Measurements from ENCODE around the gene UGT1A4. TPM values are rescaled to one million over a fixed set of nuclear protein-coding genes. Genes with fewer than 3 reads are reported as not detected.

The UGT1A4 gene
- total and polyA plus RNA-seq, 9 of the 15 experiments (the other 6 are each of a cell fraction or from before 2014, with no cell fraction given) = not detected

- BruUV-seq (replicated peaks) = no TSS peak
- in situ Hi-C loops (cut with MboI) (no loop called here), intact Hi-C loops (cut with micrococcal nuclease) (no loop called here)
- Histone ChIP-seq H3K9me1 (ENCODE audit: control insufficient read depth, insufficient read depth, low read length) (no peaks in the 10 kb centered on the region), H3K4me1 (replicated peaks in 1 of 2; ENCODE audit: control insufficient read depth in 2 of 2, insufficient read depth in 2 of 2, low read length in 2 of 2) (no peaks in the 10 kb centered on the region; a peak in 1 of 5 replicates), H3K4me3 (no peak overlapping the region), H3K79me2 (ENCODE audit: control insufficient read depth, insufficient read depth, low read length) (no peaks in the 10 kb centered on the region), H3K27ac (ENCODE audit: extremely low read depth, low read depth, low read length) (no peak overlapping the region), H3K4me2 (ENCODE audit: insufficient read depth, low read length) (no peak overlapping the region), H3K9ac (ENCODE audit: insufficient read depth in 1 of 2, low read depth in 2 of 2, low read length in 2 of 2) (no peak overlapping the region), H2AFZ (ENCODE audit: low read depth, low read length) (no peak overlapping the region), H4K20me1 (replicated peaks; ENCODE audit: control insufficient read depth, insufficient read depth, low read length) (no peaks in the 10 kb centered on the region), H3K9me3 (replicated peaks; ENCODE audit: control insufficient read depth, insufficient read depth, low read depth, low read length) (no peaks in the 10 kb centered on the region), H3K27me3 (ENCODE audit: control insufficient read depth in 2 of 2, insufficient read depth in 2 of 2, low read length in 2 of 2) (peaks cover 0 to 7% of the 10 kb centered on the region in 2 experiments; a peak in 2 of 5 replicates), H3K36me3 (ENCODE audit: control insufficient read depth, insufficient read depth, low read length) (no peaks in the 10 kb centered on the region)
- TF ChIP-seq ELK3 (CRISPR knock-in tag; IDR thresholded peaks at IDR 0.05) = no peak
- TF ChIP-seq RFX5 (IDR thresholded peaks at IDR 0.05; ENCODE audit: low read depth, low read length) = no peak
- TF ChIP-seq ATF2 (CRISPR knock-in tag; IDR thresholded peaks at IDR 0.05) = no peak
- no peak for TF ChIP-seq ZFX (CRISPR knock-in tag; IDR thresholded peaks at IDR 0.05)
- ChIA-PET POLR2A (interaction anchor here (0.6 kb wide), 1 partner anchor 203 kb away, joined by 4 read pairs; no protein-coding TSS in a partner anchor), CTCF (ENCODE audit: low intra/inter-chr PET ratio) (no interaction called here)
- DNase-seq (ENCODE audit: extremely low read depth in 1 of 4, low spot score in 3 of 4) = no peak
- no peak for FAIRE-seq
- 2% methylated on average over 7 of the region's 7 CpGs for WGBS (ENCODE audit: insufficient coverage, low coverage, missing lambda C conversion rate)
- no peak for ATAC-seq
Observed at GRCh38 chr2:233799087-233799665, 80.6 kb downstream of the UGT1A4 start.

All from K562 (cell line).